Gastroesophageal sphincter (tissue), 3 donors: ENCODE measurements around the gene SPDYE18.
"Not testable (repeated sequence)": the region's sequence is repeated elsewhere in the genome, so short reads cannot be mapped to it uniquely, and the experiment has no call there.

Experiments used
- EP300 ChIP-seq: sonication (generic); formaldehyde crosslinking; IDR thresholded peaks from one replicate; pipeline ENCODE4 v1.6.1; 2017; ENCODE audit warnings: antibody characterized with exemption, mild to moderate bottlenecking
- POLR2A ChIP-seq, 2 donors: fragments of 450-650 bp; IDR thresholded peaks; one replicate each; pipeline ENCODE4 v1.6.1; 2017; ENCODE audit warnings: antibody characterized with exemption in 2 of 2, mild to moderate bottlenecking in 2 of 2, moderate library complexity in 1 of 2
- POLR2AphosphoS5 ChIP-seq: sonication (generic); formaldehyde crosslinking; IDR thresholded peaks from one replicate; pipeline ENCODE4 v1.6.1; 2017; ENCODE audit warnings: antibody characterized with exemption
- TF ChIP-seq, protein P1 (sequence below), 4 experiments: fragments of 200-600 bp in 2 of 4; fragments of 450-650 bp in 2 of 4; sonication (generic) in 1 of 4; IDR thresholded peaks; one replicate each; pipeline ENCODE4 v1.5.1; 2017 to 2019; ENCODE audit warnings: antibody characterized with exemption in 4 of 4, mild to moderate bottlenecking in 2 of 4, moderate library complexity in 2 of 4

- not testable (repeated sequence) for TF ChIP-seq EP300; POLR2AphosphoS5; POLR2A (IDR thresholded peaks at IDR 0.05)
- TF ChIP-seq, protein P1, sequence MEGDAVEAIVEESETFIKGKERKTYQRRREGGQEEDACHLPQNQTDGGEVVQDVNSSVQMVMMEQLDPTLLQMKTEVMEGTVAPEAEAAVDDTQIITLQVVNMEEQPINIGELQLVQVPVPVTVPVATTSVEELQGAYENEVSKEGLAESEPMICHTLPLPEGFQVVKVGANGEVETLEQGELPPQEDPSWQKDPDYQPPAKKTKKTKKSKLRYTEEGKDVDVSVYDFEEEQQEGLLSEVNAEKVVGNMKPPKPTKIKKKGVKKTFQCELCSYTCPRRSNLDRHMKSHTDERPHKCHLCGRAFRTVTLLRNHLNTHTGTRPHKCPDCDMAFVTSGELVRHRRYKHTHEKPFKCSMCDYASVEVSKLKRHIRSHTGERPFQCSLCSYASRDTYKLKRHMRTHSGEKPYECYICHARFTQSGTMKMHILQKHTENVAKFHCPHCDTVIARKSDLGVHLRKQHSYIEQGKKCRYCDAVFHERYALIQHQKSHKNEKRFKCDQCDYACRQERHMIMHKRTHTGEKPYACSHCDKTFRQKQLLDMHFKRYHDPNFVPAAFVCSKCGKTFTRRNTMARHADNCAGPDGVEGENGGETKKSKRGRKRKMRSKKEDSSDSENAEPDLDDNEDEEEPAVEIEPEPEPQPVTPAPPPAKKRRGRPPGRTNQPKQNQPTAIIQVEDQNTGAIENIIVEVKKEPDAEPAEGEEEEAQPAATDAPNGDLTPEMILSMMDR (IDR thresholded peaks at IDR 0.05): not testable (repeated sequence)
Measured at GRCh38 chr7:77002678-77003233, 59.6 kb downstream of the SPDYE18 start.
